ENCODE results near the gene TMEM18. TPM values are rescaled to one million over a fixed set of nuclear protein-coding genes. Genes with fewer than 3 reads are reported as not detected.

Gene TMEM18
- total RNA-seq, result 35.2 and 35.4 TPM in 2 replicates
- polyA plus RNA-seq, result 43.1 and 47.1 TPM in 2 replicates

DNA sequence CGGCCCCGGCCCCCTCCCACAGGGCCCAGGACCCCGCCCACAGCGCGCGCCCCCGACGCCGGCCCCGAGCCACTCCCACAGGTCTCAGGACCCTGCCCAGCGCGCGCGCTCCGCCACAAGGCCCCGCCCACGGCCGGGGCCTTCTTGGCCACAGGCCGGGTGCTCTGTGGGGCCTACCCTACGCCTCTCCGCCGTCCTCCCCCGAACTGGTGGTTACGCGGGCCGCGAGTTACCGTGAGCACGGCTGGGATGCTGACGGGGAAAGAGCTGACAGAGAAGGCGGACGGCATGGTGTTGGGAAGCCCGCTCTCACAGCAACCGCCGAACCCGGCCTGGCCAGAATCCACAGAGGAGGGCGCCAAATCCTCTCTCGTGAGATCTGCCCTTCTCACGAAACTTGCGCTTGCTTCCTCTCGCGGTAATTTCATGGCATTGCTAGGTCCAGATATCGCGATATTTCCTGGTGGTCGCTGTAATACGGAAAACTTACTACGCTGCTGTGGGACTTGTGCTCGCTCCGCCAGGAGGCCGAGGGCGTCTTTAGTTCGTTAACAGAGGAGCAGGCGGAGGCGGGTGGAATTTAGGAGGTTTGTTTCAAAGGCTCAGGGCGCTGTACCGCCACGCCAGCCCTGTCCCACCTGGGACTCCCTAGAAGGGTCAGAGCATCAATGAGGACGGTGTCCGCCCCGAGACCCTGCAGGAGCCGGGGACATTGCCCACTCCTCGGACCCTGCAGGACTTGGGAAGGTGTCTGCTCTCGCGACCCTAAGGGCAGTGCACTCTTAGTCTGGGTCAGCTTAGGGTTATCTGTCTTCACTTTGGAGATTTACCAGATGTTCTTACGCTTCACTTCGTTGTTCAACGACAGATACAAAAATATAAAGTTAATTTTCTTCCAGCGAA is at the start of gene TMEM18:
TSS of gene TMEM18 (minus strand) at position 351 of the 903 bp plus-strand sequence. CDS start at position 290, 61 bp downstream.
- peaks cover 36% of the 10 kb centered on the region for H4K20me1 ChIP-seq (ENCODE audit: insufficient read depth, poor library complexity, severe bottlenecking)
- no peaks in the 10 kb centered on the region for H3K9me2 ChIP-seq (replicated peaks; ENCODE audit: insufficient read depth)
- DNase-seq (ENCODE audit: low spot score), result peak; percentile 98
- no peaks in the 10 kb centered on the region for H3K9me3 ChIP-seq (ENCODE audit: low read depth)
- no peaks in the 10 kb centered on the region for H3K27me3 ChIP-seq
- TF ChIP-seq EZH2 (IDR thresholded peaks at IDR 0.05; ENCODE audit: borderline replicate concordance), result no peak
- TF ChIP-seq, protein P1, sequence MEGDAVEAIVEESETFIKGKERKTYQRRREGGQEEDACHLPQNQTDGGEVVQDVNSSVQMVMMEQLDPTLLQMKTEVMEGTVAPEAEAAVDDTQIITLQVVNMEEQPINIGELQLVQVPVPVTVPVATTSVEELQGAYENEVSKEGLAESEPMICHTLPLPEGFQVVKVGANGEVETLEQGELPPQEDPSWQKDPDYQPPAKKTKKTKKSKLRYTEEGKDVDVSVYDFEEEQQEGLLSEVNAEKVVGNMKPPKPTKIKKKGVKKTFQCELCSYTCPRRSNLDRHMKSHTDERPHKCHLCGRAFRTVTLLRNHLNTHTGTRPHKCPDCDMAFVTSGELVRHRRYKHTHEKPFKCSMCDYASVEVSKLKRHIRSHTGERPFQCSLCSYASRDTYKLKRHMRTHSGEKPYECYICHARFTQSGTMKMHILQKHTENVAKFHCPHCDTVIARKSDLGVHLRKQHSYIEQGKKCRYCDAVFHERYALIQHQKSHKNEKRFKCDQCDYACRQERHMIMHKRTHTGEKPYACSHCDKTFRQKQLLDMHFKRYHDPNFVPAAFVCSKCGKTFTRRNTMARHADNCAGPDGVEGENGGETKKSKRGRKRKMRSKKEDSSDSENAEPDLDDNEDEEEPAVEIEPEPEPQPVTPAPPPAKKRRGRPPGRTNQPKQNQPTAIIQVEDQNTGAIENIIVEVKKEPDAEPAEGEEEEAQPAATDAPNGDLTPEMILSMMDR (IDR thresholded peaks at IDR 0.05; ENCODE audit: poor library complexity), result peak; percentile 37
- peaks cover 42% of the 10 kb centered on the region for H3K79me2 ChIP-seq
- 1% methylated on average over 59 of the region's 68 CpGs for WGBS (ENCODE audit: low lambda C conversion rate, missing lambda C conversion rate)
- H3K4me3 ChIP-seq, result peak within 1 kb of the TSS; percentile 57
- peak within 1 kb of the TSS; percentile 92 for H3K4me2 ChIP-seq
- peak within 1 kb of the TSS; percentile 99 for H3K27ac ChIP-seq
- peaks cover 9% of the 10 kb centered on the region for H3K4me1 ChIP-seq (ENCODE audit: insufficient read depth)
- no peaks in the 10 kb centered on the region for H3K36me3 ChIP-seq (replicated peaks; ENCODE audit: insufficient read depth, low read depth)
- H2AFZ ChIP-seq, result peak within 1 kb of the TSS; percentile 55

DNA sequence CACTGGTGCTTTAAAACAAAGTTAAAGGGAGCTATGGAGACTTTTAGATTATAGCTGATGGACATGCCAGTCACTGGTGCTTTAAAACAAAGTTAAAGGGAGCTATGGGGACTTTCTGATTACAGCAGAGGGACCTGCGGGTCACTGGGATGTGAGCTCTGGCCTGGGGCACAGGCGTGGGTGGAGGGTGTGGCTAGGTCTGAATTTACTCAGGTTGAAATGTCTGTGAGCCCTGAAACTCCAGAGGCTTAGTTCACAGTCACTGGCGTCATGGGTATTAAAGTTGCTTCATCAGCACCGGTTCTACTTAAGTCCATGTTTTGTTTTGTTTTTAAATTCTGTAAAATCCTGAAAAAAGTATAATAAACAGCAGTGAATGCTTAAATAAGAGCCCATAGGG is 49.0 kb upstream of the TMEM18 start:
- no peaks in the 10 kb centered on the region for H3K9me3 ChIP-seq (ENCODE audit: low read depth)
- no peaks in the 10 kb centered on the region for H3K9me2 ChIP-seq (replicated peaks; ENCODE audit: insufficient read depth)
- no peak for DNase-seq (ENCODE audit: low spot score)
- H3K36me3 ChIP-seq (replicated peaks; ENCODE audit: insufficient read depth, low read depth), result no peaks in the 10 kb centered on the region
- H3K4me3 ChIP-seq, result no peak overlapping the region
- WGBS (ENCODE audit: low lambda C conversion rate, missing lambda C conversion rate), result 49% methylated on average over 4 of the region's 4 CpGs
- no peaks in the 10 kb centered on the region for H3K4me1 ChIP-seq (ENCODE audit: insufficient read depth)
- H3K27me3 ChIP-seq, result no peaks in the 10 kb centered on the region
- H3K27ac ChIP-seq, result no peak overlapping the region
- H2AFZ ChIP-seq, result no peak overlapping the region
- no peaks in the 10 kb centered on the region for H3K79me2 ChIP-seq
- TF ChIP-seq EZH2 (IDR thresholded peaks at IDR 0.05; ENCODE audit: borderline replicate concordance) (no peak), EZH2phosphoT487 (IDR thresholded peaks at IDR 0.05; ENCODE audit: low read depth, severe bottlenecking, unreplicated experiment) (no peak)
- TF ChIP-seq, protein P1 (IDR thresholded peaks at IDR 0.05; ENCODE audit: poor library complexity), result no peak
- no peaks in the 10 kb centered on the region for H4K20me1 ChIP-seq (ENCODE audit: insufficient read depth, poor library complexity, severe bottlenecking)
- no peak overlapping the region for H3K4me2 ChIP-seq

DNA sequence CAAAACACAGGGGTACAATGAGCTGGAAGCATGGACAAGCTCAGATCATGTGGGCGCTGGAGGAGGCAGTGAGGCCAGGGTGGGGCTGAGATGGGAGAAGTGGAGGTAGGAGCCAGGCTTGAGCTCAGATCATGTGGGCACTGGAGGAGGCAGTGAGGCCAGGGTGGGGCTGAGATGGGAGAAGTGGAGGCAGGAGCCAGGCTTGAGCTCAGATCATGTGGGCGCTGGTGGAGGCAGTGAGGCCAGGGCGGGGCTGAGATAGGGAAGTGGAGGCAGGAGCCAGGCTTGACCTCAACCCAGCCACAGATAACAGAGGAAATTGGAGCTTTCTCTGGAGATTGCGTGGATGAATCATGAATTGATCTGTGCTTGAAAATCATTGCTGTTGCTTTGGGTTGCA is 48.3 kb upstream of the TMEM18 start:
- TF ChIP-seq, protein P1 (IDR thresholded peaks at IDR 0.05; ENCODE audit: poor library complexity), result no peak
- TF ChIP-seq EZH2phosphoT487 (IDR thresholded peaks at IDR 0.05; ENCODE audit: low read depth, severe bottlenecking, unreplicated experiment) (no peak), EZH2 (IDR thresholded peaks at IDR 0.05; ENCODE audit: borderline replicate concordance) (no peak)
- Histone ChIP-seq H2AFZ (no peak overlapping the region), H3K4me2 (no peak overlapping the region), H3K4me1 (ENCODE audit: insufficient read depth) (no peaks in the 10 kb centered on the region), H3K79me2 (no peaks in the 10 kb centered on the region), H3K27me3 (no peaks in the 10 kb centered on the region), H3K4me3 (no peak overlapping the region), H3K36me3 (replicated peaks; ENCODE audit: insufficient read depth, low read depth) (no peaks in the 10 kb centered on the region), H4K20me1 (ENCODE audit: insufficient read depth, poor library complexity, severe bottlenecking) (no peaks in the 10 kb centered on the region), H3K9me2 (replicated peaks; ENCODE audit: insufficient read depth) (no peaks in the 10 kb centered on the region), H3K9me3 (ENCODE audit: low read depth) (no peaks in the 10 kb centered on the region), H3K27ac (no peak overlapping the region)
- no peak for DNase-seq (ENCODE audit: low spot score)
- WGBS (ENCODE audit: low lambda C conversion rate, missing lambda C conversion rate), result 86% methylated on average over 4 of the region's 4 CpGs

Data from hepatocyte (in vitro differentiated cells).